HG03103 (cell line): Measurements from ENCODE around the gene CRIP1.

Source experiments
- ATAC-seq: cut with Tn5 transposase; IDR thresholded peaks from one replicate; pipeline ENCODE4 v1.9.1; 2021; ENCODE audit warnings: low read depth; ENCODE audit not compliant: unreplicated experiment

CRIP1 gene

DNA sequence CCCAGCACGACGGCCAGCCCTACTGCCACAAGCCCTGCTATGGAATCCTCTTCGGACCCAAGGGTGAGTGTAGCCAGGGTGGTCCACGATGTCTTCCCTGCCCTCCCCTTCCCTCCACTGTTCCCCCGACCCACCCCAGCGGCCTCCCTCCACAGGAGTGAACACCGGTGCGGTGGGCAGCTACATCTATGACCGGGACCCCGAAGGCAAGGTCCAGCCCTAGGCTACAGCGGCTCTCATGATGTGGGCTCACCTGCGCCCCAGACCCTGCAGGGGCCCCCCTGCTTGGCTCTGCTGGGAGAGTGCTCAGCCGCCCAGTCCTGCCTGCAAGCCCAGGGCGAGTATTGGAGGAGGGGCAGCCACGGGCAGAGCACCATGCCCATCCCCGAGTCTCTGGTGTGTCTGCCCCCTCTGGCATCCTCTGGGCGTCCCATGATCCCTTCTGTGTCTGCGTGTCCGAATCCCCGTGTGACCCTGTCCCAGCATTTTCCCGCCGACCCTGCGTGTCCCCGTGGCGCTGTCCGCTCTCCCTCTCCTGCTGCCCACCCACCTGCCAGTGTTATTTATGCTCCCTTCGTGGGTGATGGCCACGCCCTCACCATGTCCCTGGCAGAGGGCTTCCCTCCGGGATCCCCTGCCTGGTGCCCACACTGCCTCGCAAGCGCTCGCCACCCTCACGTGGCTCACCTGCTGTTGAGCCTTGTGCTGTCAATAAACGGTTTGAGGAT, 7.1 kb upstream of the CRIP1 start:
- no peak for ATAC-seq

GRCh38 chr14:105480199-105480746, 6.4 kb upstream of the CRIP1 start:
- no peak for ATAC-seq

DNA sequence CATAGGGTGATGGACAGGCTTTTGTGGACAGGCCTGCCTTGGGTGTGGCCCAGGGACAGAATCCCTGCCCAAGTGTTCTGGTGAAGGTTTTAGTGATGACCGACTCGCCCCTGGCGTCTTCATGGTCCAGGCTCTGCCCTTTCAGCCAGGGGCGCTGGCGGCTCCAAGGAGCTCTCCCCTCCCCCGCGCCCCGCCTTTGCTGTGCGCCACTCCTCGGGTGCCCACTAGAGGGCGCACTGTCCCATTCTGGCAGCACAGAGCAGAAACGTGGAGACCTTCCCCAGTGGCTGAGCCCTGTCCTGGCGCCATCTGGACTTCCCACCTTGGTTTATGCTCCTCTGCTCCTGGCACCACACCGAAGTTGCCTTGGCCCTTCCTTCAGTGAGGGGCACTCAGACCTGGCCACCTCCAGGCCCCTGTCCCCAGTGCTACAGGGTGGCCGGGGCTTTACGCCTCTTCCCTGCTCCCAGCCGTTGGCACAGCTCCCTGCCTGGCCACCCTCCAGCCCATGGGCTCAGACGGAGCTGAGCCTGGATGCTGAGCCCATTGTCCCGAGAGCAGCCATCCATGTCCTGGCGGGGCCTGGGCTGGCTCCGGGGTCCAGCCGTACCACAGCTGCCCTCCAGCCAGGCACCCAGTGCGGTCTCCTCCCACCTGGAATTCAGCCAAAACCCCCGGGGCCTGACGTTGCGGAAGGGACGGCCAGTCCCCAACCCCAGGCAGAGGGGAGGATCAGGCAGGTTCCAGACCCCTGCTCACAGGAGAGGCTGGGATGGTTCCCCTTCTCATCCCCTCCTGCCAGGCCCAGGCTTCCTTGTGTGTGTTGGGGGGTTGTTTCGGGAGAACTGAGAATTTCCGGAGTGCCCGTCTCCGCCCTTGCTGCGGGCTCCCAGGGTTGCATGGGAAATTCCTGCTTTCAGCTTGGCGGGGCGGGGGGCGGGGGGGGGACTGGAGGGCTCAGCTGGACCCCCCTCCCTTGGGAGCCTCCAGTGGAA, 5.6 kb upstream of the CRIP1 start:
- ATAC-seq, result peak; percentile 43

DNA sequence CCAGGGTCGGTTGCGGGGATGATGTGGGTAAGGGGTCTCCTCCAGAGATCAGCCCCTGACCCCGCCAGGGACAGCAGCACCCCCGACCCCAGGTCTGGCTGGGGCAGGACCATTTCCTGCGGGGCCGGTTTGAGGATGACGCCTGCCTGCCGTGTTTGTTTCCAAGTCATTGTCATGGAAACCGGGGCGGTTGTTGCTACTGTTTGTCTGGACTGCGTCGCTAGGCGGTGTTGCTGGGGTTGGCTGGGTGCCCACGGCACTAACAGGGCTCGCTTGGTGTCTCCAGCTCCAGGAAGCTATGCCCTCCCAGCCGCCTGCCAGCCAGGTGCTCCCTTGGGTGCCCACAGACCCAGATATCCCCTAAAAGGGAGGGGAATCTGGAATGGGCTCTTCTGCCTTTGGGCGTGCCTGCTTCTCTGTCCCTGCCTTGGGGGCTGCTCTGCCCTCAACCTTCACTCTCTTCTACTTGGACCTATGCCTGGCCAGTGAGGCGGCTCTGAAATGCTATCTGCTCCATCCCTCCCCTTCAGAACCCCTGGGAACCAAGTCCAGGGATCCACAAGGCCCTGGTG, 4.7 kb upstream of the CRIP1 start:
- peak; percentile 67 for ATAC-seq

DNA sequence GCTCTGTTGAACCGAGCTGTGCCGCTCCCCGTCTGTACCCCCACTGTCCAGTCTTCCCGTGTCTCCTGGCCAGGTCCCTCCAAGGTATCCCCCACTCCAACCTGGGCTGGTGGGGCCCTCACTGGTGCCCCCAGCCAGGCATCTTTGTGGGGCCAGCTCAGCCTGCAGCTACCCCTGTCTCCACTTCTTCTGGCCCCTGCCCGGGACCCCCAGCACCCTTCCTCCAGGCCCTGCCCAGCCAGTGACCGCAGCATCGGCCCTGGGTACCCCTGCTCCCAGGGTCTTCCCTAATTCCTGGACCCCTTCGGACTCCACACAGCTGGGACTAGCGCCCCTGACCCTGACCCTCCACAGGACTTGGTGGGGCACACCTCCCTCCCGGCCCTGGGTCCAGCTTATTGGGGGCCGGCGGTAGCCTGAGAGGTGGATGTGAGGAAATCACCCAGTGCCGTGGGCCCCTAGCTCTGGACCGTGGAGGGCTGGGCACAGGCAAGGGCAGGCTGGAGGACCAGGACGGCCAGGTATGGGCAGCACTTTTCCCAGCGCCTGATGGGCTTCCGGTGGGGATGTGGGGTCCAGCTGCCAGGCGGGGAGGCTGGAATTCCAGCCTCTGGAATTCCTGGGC, 4.1 kb upstream of the CRIP1 start:
- ATAC-seq, result no peak

- no peak for ATAC-seq
Measured at GRCh38 chr14:105483300-105484068, 3.2 kb upstream of the CRIP1 start.

DNA sequence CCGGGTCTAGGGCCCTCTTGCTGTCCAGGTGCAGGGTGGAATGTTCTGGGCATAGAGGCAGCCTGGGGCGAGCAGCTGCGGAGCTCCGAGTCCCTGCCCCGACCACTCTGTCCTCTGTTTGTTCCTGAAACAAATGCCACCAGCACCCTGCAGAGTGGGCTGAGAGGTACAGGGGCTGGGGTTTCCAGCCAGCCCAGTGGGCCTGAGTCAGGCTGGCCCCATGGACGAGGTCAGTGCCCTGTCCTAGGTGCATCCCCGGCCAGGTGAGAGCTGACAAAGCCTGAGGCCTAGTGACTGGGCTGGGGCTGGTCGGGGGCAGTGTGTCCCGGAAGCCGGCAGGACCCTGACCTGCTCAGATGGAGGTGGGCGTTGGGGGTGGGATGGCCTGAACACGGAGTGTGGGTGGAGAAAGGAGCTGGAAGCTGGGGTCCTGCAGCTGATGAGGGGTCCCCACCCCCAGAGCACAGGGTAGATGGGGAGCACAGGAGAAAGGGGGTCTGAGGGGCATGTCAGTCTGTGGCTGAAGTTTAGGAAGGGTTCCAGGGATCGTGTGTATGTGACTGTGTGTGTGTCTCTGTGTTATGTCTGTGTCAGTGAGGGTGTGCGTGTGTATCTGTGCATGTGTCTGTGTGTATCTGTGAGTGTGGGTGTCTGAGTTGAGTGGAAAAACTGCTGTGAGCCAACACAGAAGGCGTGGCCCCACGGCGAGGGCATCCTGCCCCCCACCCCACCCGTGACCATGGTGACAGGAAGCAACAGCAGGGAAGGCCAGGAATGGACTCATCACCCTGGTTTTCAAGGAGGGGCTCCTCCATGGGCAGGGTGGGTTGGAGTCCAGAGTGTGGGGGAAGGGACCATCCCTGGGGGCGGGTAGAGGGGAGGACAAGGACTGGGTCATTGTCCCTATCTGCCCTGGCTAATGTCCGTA, 2.4 kb upstream of the CRIP1 start:
- ATAC-seq, result no peak

DNA sequence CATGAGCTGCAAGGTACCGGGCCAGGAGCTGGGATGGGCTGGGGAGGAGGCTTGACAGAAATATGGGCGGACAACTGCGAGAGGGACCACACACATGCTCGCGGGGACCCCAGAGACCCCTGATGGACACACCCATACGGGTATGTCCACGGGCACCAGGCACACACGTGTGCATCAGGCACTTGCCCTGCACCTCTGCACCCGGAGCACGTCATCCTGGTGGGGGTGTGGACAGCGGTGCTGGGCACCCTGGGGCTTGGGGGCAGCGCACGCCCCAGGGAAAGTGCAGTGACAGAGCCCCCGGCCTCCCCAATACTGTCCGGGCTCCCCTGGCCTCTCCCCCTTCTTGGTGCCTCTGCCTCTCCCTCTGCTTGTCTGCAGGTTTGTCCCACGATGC, 1.7 kb upstream of the CRIP1 start:
- ATAC-seq, result no peak

DNA sequence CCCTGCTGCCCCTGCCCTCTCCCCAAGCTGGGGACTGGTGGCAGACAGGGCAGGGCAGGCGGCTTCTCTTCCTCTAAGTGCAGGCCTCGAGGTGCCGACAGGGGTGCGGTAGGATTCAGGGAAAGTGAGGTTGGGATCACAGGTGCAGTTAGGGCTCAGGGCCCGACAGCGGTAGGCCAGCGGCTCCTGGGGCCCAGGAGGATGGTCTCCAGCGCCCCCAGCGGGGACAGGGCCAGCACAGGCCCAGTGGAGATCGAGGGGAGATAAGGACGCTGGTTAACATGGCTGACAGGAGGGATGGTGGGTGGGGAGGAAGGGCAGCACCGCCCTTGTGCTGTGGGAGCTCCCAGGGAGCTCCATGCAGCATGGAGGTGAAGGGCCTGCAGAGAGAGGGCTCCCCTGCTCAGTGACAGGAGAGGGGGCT, 935 bp upstream of the CRIP1 start:
- no peak for ATAC-seq

GRCh38 chr14:105486974-105487448, 325 bp downstream of the CRIP1 start:
- no peak for ATAC-seq

GRCh38 chr14:105487449-105487985, 831 bp downstream of the CRIP1 start:
- no peak for ATAC-seq

GRCh38 chr14:105487986-105488777, 1.5 kb downstream of the CRIP1 start:
- no peak for ATAC-seq

DNA sequence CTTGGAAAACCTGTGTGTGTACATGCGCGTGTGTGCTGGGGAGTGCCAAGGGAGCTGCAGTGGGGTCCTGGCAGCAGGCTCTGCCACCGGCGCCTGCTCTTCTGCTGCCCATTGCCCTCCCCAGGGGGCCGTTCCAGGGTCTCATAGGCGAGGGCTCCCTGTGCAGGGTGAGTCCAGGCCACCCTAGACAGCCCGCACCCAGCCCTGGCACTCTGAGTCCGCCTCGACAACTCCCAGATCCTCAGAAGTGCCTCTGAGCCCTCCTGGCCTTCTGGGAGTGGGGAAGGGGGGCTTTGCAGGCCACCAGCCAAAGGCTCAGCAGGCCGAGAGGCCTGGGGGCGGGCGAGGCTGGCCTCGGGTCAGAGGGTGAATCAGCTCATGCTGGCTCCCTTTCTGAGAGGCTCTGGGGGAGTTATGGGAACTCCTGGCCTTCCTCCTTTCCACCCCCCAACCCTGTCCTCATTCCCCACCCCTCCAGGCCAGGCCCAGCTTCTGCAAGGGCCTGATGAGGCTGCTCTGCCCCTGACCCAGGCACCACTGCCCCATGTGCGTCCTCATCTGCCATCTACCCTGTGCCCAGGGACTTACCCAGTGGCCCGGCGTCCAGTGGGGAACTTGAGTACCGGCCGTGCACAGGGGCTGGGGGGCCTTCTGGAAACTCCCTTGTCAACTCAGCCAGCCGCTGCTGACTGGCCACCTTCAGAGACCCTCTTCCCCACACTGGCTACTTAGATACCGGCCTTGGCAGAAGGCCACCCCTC, 2.3 kb downstream of the CRIP1 start:
- no peak for ATAC-seq

GRCh38 chr14:105489542-105490266, 3.0 kb downstream of the CRIP1 start:
- ATAC-seq, result no peak

DNA sequence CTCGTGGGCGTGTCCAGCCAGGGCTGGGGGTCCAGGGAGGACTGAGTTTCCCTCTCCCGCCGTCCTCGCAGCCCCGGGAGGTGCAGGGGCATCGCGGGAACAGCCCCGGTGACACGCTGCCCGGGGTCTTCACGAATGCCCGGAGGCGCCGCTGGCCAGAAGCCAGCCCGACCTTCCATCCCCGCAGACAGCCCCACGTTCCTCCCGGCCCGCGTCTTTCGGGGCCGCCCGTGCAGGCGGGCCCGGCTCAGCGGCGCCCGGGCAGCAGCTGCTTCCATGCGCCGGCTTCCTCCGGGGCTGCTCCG, 3.5 kb downstream of the CRIP1 start:
- ATAC-seq, result no peak

- ATAC-seq, result peak; percentile 52
Measured at GRCh38 chr14:105490572-105491365, 4.1 kb downstream of the CRIP1 start, which contains the start of gene TEDC1. TEDC1 (plus strand) TSS chr14:105491246; CDS start chr14:105491376, 130 bp downstream.
